CD8-positive, alpha-beta memory T cell (primary cell): ENCODE measurements around the gene WDFY4. TPM values are rescaled to one million over a fixed set of nuclear protein-coding genes. Genes with fewer than 3 reads are reported as not detected.

Experiments
- CTCF ChIA-PET: fragments of 350-600 bp; sonication (Branson Sonifier 250); formaldehyde crosslinking; loops from one replicate; lab custom pipeline; 2021; ENCODE audit warnings: antibody characterized with exemption; lab: Charles Lee
- POLR2A ChIA-PET: fragments of 350-600 bp; sonication (Branson Sonifier 250); formaldehyde crosslinking; loops from one replicate; lab custom pipeline; 2021; ENCODE audit warnings: antibody characterized with exemption; lab: Charles Lee
- DNase-seq, 5 donors: peaks; one replicate each; pipeline versions ENCODE4 v3.0.0 to v3.0.0-alpha.2; 2020 to 2022; ENCODE audit warnings: mixed read lengths in 1 of 5
- H3K27ac ChIP-seq: one replicate; pipeline ENCODE4 v1.7.0; 2013; ENCODE audit warnings: low read depth, mild to moderate bottlenecking, low read length, moderate library complexity
- H3K27me3 ChIP-seq: 2 replicates; pipeline ENCODE4 v1.7.0; 2013; ENCODE audit warnings: low read length, mild to moderate bottlenecking; ENCODE audit not compliant: insufficient read depth, poor library complexity, severe bottlenecking
- H3K36me3 ChIP-seq: 2 replicates; pipeline ENCODE4 v1.7.0; 2013; ENCODE audit warnings: mild to moderate bottlenecking, low read length, moderate library complexity; ENCODE audit not compliant: insufficient read depth
- H3K4me1 ChIP-seq: 2 replicates; pipeline ENCODE4 v1.7.0; 2013; ENCODE audit warnings: mild to moderate bottlenecking, low read length, moderate library complexity; ENCODE audit not compliant: insufficient read depth
- H3K4me3 ChIP-seq: 2 replicates; pipeline ENCODE4 v1.7.0; 2013; ENCODE audit warnings: mild to moderate bottlenecking, low read length
- H3K9me3 ChIP-seq: 2 replicates; pipeline ENCODE4 v1.7.0; 2013; ENCODE audit warnings: mild to moderate bottlenecking, low read length
- H3K27ac Mint-ChIP-seq, 8 donors: one replicate each; pipeline ENCODE4 v1.8.0; 2020 to 2021; ENCODE audit warnings: mixed read lengths in 8 of 8, mild to moderate bottlenecking in 6 of 8, inconsistent platforms in 3 of 8, moderate library complexity in 3 of 8
- H3K27me3 Mint-ChIP-seq, 2 donors: one replicate each; pipeline ENCODE4 v1.8.0; 2020 to 2021; ENCODE audit warnings: mixed read lengths in 2 of 2, mild to moderate bottlenecking in 1 of 2, moderate library complexity in 1 of 2
- H3K36me3 Mint-ChIP-seq, 3 donors: one replicate each; pipeline ENCODE4 v1.8.0; 2020 to 2021; ENCODE audit warnings: mixed read lengths in 3 of 3, inconsistent platforms in 1 of 3, mild to moderate bottlenecking in 1 of 3
- H3K4me1 Mint-ChIP-seq, 3 donors: one replicate each; pipeline ENCODE4 v1.8.0; 2020 to 2021; ENCODE audit warnings: mixed read lengths in 3 of 3, inconsistent platforms in 1 of 3, mild to moderate bottlenecking in 1 of 3
- H3K4me3 Mint-ChIP-seq, 7 donors: one replicate each; pipeline ENCODE4 v1.8.0; 2020 to 2021; ENCODE audit warnings: mixed read lengths in 7 of 7, mild to moderate bottlenecking in 6 of 7, moderate library complexity in 4 of 7, inconsistent platforms in 2 of 7
- H3K9me3 Mint-ChIP-seq, 5 donors: one replicate each; pipeline ENCODE4 v1.8.0; 2020 to 2022; ENCODE audit warnings: mixed read lengths in 5 of 5, mild to moderate bottlenecking in 3 of 5, moderate library complexity in 2 of 5, inconsistent platforms in 1 of 5
- polyA plus RNA-seq: library from polyadenylated mRNA; unstranded; fragments of 300-500 nt; fragmentation: Illumina TruSeq; gene quantifications from one replicate; pipeline ENCODE4 v1.2.3, GENCODE V29; 2021
- total RNA-seq, 2 experiments: library from RNA; stranded (reverse); gene quantifications; one replicate each; pipeline ENCODE4 v1.2.3, GENCODE V29; 2021

Gene WDFY4
- total and polyA plus RNA-seq, 3 experiments from 2014 or later = 0.20 to 0.35 TPM; not detected in 1

DNA sequence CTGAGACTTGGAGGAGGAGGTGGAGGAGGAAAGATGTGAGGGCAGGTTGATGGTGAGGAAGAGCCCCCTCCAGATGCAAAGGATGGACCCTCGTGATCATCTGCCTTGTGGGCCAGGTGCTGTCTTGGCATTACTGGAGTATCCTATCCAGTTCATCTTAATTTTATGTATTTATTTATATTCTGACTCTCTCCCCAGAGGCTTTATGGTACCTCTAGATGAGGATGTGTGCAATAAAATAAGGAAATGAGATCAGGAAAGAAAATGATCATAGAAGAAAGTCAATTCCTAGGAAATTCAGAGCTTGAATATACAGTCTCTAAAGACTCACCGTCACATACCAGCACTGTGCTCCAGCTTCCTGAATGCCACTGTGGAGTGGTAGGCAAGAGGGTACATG is 160.8 kb downstream of the WDFY4 start:
- DNase-seq = no peak
- ChIA-PET CTCF (no interaction called here), POLR2A (no interaction called here)
- H3K9me3 ChIP-seq = no peaks in the 10 kb centered on the region
- Mint-ChIP-seq H3K9me3 (no peaks in the 10 kb centered on the region), H3K4me1 (no peaks in the 10 kb centered on the region), H3K27ac (no peak overlapping the region), H3K27me3 (no peaks in the 10 kb centered on the region), H3K36me3 (no peaks in the 10 kb centered on the region), H3K4me3 (no peak overlapping the region)
- no peak overlapping the region for H3K27ac ChIP-seq
- no peaks in the 10 kb centered on the region for H3K27me3 ChIP-seq
- H3K4me1 ChIP-seq = no peaks in the 10 kb centered on the region
- H3K36me3 ChIP-seq = no peaks in the 10 kb centered on the region
- H3K4me3 ChIP-seq = no peak overlapping the region

DNA sequence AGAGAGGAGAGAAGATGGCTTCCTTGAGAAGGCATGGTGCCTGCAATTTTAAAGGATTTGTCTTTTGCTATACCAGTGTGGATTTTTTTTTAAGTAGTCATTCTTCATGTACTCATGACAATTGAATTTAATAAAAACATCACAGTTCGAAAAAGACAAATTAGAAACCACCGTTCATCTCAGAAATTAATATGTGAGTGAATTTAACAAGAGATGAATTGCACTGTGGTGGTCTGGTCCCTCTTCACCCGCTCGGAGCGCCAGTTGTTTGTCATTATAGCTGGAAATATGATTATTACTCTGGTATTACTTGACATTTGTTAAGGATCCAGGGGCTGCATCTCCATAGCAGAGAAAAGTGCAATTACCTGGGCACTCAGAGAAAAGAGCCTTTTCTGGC is 163.0 kb downstream of the WDFY4 start:
- Mint-ChIP-seq H3K4me3 (no peak overlapping the region), H3K27me3 (no peaks in the 10 kb centered on the region), H3K27ac (no peak overlapping the region), H3K36me3 (no peaks in the 10 kb centered on the region), H3K9me3 (no peaks in the 10 kb centered on the region), H3K4me1 (no peaks in the 10 kb centered on the region)
- no peaks in the 10 kb centered on the region for H3K36me3 ChIP-seq
- H3K27ac ChIP-seq = no peak overlapping the region
- POLR2A ChIA-PET = no interaction called here
- H3K9me3 ChIP-seq = no peaks in the 10 kb centered on the region
- H3K4me3 ChIP-seq = no peak overlapping the region
- CTCF ChIA-PET = no interaction called here
- no peaks in the 10 kb centered on the region for H3K27me3 ChIP-seq
- H3K4me1 ChIP-seq = no peaks in the 10 kb centered on the region
- no peak for DNase-seq

DNA sequence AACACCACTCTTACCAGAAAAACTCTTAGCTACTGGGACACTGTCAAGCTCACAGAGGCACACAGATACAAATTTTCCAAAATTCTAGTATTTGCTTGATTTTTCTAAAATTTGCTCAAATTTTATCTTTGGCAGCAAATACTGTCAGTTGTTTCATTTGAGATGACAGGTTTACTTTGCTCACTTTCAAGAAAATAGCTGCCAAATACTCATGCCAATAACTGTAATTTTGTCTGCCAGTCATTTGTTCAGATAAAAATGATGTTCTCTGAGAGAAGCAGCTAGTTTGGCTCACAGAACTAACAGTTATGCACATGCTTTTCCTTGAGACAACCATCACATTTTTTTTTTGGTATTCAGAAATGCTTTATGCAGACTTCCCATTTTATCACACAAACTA is 172.2 kb downstream of the WDFY4 start:
- Histone ChIP-seq H3K27me3 (no peaks in the 10 kb centered on the region), H3K4me1 (no peaks in the 10 kb centered on the region), H3K27ac (no peak overlapping the region), H3K36me3 (no peaks in the 10 kb centered on the region), H3K4me3 (no peak overlapping the region), H3K9me3 (no peaks in the 10 kb centered on the region)
- H3K4me1 Mint-ChIP-seq = no peaks in the 10 kb centered on the region
- H3K36me3 Mint-ChIP-seq = no peaks in the 10 kb centered on the region
- H3K9me3 Mint-ChIP-seq = peaks cover 0 to 2% (median 0%) of the 10 kb centered on the region in 5 donors
- ChIA-PET POLR2A (no interaction called here), CTCF (no interaction called here)
- H3K4me3 Mint-ChIP-seq = no peak overlapping the region
- DNase-seq = no peak
- no peak overlapping the region for H3K27ac Mint-ChIP-seq
- H3K27me3 Mint-ChIP-seq = no peaks in the 10 kb centered on the region

DNA sequence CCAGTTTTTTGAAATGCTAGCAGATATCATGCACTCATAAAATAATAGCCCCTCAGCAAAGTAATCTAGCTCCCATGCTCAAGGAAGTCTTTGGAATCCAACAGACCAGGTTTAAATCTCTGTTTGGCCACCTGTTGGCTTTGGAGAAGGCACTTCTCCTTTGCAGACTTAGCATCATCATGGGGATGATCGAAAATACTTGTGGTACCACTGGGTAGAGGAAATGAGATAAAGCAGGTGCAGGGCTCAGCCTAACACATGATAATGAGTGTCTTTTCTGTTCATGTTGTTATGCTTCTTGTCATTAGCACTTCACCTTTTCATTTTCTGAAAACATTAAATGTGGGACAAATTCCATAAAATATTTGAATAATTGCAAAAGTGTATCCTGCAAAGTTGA is 187.6 kb downstream of the WDFY4 start:
- no peak overlapping the region for H3K27ac ChIP-seq
- no peak overlapping the region for H3K27ac Mint-ChIP-seq
- DNase-seq = no peak
- no peak overlapping the region for H3K4me3 ChIP-seq
- no peaks in the 10 kb centered on the region for H3K9me3 ChIP-seq
- ChIA-PET POLR2A (no interaction called here), CTCF (no interaction called here)
- H3K4me1 Mint-ChIP-seq = no peaks in the 10 kb centered on the region
- no peaks in the 10 kb centered on the region for H3K36me3 ChIP-seq
- H3K36me3 Mint-ChIP-seq = no peaks in the 10 kb centered on the region
- H3K9me3 Mint-ChIP-seq = peaks cover 0 to 2% (median 0%) of the 10 kb centered on the region in 5 donors
- H3K4me1 ChIP-seq = no peaks in the 10 kb centered on the region
- H3K4me3 Mint-ChIP-seq = no peak overlapping the region
- peaks cover 8% of the 10 kb centered on the region in 2 donors for H3K27me3 Mint-ChIP-seq
- no peaks in the 10 kb centered on the region for H3K27me3 ChIP-seq

DNA sequence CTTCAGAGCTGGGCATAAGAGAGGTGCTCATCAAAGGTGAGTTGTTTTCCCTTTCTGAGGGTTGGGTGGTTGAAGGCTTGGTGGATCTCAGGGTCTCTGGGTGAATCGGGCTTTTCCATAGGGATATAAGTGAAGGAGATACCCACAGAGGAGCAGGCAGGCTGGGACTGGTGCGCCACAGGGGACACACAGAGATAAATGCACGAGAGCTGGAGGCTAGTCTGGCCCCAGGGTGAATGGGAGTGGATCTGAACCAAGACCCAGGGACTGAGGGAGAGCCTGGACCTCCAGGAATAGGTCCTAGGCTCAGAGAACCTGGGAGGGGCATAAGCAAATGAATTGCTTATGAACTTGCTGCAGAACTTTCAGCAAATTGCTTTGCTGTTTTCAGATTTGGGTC is 193.4 kb downstream of the WDFY4 start:
- Histone ChIP-seq H3K27ac (no peak overlapping the region), H3K4me1 (no peaks in the 10 kb centered on the region), H3K27me3 (no peaks in the 10 kb centered on the region), H3K36me3 (no peaks in the 10 kb centered on the region), H3K9me3 (no peaks in the 10 kb centered on the region), H3K4me3 (no peak overlapping the region)
- Mint-ChIP-seq H3K27ac (no peak overlapping the region), H3K36me3 (no peaks in the 10 kb centered on the region), H3K27me3 (peaks cover 3% of the 10 kb centered on the region in 2 donors), H3K4me3 (no peak overlapping the region), H3K4me1 (no peaks in the 10 kb centered on the region), H3K9me3 (peaks cover 0 to 2% (median 0%) of the 10 kb centered on the region in 5 donors)
- ChIA-PET CTCF (no interaction called here), POLR2A (no interaction called here)
- no peak for DNase-seq

DNA sequence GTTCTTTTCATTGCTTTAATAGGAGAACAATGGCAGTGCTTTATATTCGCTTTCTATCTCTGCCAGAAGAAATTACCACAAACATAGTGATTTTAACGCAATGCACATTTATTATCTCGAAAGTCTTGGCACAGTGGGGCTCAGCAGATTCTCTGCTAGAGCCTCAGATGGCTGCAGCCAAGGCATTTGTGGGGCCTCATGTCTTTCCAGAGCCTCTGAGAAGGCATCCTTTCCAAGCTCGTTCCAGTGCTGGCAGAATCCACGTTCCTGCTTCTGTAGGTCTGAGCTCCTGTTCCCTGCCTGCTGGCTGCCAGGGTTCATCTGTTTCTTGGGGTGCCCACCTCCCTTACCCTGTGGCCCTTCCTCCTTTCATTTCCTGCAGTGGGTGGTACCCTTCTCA is 194.8 kb downstream of the WDFY4 start:
- no peak for DNase-seq
- ChIA-PET CTCF (no interaction called here), POLR2A (no interaction called here)
- Mint-ChIP-seq H3K36me3 (no peaks in the 10 kb centered on the region), H3K4me1 (no peaks in the 10 kb centered on the region), H3K27me3 (peaks cover 3 to 7% of the 10 kb centered on the region in 2 donors), H3K27ac (no peak overlapping the region), H3K4me3 (no peak overlapping the region), H3K9me3 (peaks cover 0 to 5% (median 0%) of the 10 kb centered on the region in 5 donors)
- Histone ChIP-seq H3K4me3 (no peak overlapping the region), H3K27me3 (no peaks in the 10 kb centered on the region), H3K9me3 (no peaks in the 10 kb centered on the region), H3K36me3 (no peaks in the 10 kb centered on the region), H3K4me1 (no peaks in the 10 kb centered on the region), H3K27ac (no peak overlapping the region)

DNA sequence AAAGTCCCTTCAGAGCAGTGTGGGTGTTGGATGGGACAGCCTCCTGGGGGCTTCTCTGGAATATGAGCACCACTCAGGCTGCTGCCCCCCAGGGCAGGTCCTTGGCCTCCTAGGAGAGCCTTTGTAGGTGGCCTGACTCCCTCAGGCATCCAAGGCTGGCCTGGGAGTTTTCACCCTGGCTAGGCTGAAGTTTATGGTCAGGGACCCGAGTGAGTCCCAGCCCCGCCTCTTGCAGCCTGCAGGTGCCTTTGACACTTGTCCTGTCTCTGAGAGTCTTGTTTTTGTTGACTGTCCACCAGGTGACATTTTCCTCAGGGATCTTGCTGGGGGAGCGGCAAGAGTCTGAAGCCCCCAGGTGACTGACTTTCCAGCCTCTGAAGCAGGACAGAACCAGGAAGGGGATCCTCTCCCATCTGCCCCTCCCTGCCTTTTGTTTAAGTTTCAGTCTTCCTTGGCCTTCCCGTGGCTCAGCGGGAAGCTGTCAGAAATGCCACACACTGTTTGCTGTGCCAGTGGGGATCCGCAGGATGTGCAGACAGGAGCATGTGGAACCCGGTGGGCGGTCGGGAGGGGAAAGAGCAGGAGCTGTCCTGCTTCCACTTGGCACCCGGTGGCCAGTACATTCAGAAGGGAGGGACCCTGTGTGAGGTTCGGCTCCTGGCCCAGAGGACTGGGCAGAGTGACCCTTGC is 195.5 kb downstream of the WDFY4 start:
- H3K27ac ChIP-seq = no peak overlapping the region
- Mint-ChIP-seq H3K36me3 (no peaks in the 10 kb centered on the region), H3K4me3 (no peak overlapping the region), H3K27me3 (peaks cover 3 to 10% of the 10 kb centered on the region in 2 donors), H3K27ac (no peak overlapping the region), H3K9me3 (peaks cover 0 to 5% (median 0%) of the 10 kb centered on the region in 5 donors), H3K4me1 (no peaks in the 10 kb centered on the region)
- no peaks in the 10 kb centered on the region for H3K27me3 ChIP-seq
- ChIA-PET CTCF (no interaction called here), POLR2A (no interaction called here)
- H3K36me3 ChIP-seq = no peaks in the 10 kb centered on the region
- H3K9me3 ChIP-seq = no peaks in the 10 kb centered on the region
- no peak for DNase-seq
- H3K4me1 ChIP-seq = no peaks in the 10 kb centered on the region
- H3K4me3 ChIP-seq = no peak overlapping the region

DNA sequence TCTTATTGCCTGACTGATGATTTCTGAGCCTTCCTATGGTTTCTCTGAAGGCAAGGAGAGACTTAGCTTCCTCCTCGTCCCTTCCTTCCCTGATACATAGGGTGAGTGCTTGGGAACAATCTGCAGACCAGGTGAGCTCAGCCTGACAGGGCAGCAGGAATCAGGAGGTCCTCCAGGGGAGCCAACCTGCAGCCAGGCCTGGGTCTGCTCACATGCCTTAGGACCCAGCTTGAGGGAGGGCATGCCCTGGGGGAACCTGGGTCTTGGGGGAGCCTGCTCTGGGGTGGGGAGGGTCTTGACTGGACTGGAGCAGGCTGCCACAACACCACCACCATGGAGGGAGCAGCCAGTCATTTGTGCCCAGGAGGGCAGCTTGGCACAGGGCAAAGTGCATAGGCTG is 197.3 kb downstream of the WDFY4 start:
- CTCF ChIA-PET = no interaction called here
- Mint-ChIP-seq H3K27ac (peak overlapping the region in 1 of 8 donors; percentile 52), H3K36me3 (no peaks in the 10 kb centered on the region), H3K4me1 (no peaks in the 10 kb centered on the region), H3K27me3 (peaks cover 0 to 10% of the 10 kb centered on the region in 2 donors), H3K4me3 (no peak overlapping the region), H3K9me3 (peaks cover 0 to 4% (median 0%) of the 10 kb centered on the region in 5 donors)
- no peaks in the 10 kb centered on the region for H3K27me3 ChIP-seq
- H3K4me1 ChIP-seq = no peaks in the 10 kb centered on the region
- H3K9me3 ChIP-seq = no peaks in the 10 kb centered on the region
- H3K36me3 ChIP-seq = no peaks in the 10 kb centered on the region
- H3K27ac ChIP-seq = no peak overlapping the region
- H3K4me3 ChIP-seq = no peak overlapping the region
- no peak for DNase-seq
- POLR2A ChIA-PET = no interaction called here
